GM12878 (cell line): ENCODE results near the gene ADAMTS19. TPM values are rescaled to one million over a fixed set of nuclear protein-coding genes. Genes with fewer than 3 reads are reported as not detected.

ENCODE experiments used
- ATAC-seq: fragments of 200-7000 bp; cut with Tn5 transposase; 3 replicates; pipeline ENCODE4 v1.9.1; 2020; ENCODE audit warnings: mild to moderate bottlenecking, moderate library complexity
- BruUV-seq: library from RNA; stranded (reverse); fragments of 400-500 nt; replicated peaks from 2 replicates; lab custom pipeline; 2021; lab: Mats Ljungman, UMichigan
- CTCF ChIA-PET: fragments of 300-600 bp; sonication (Branson Sonifier 250); formaldehyde crosslinking; extraction: SDS; loops from one replicate; lab custom pipeline; 2021; ENCODE audit warnings: inconsistent platforms; lab: Yijun Ruan, JAX
- POLR2A ChIA-PET: fragments of 350-600 bp; formaldehyde crosslinking; extraction: SDS; loops from one replicate; lab custom pipeline; 2021; ENCODE audit warnings: inconsistent platforms; lab: Charles Lee
- RAD21 ChIA-PET: fragments of 300-600 bp; sonication (Branson Sonifier 250); formaldehyde crosslinking; loops from one replicate; lab custom pipeline; 2023; ENCODE audit warnings: antibody characterized with exemption; ENCODE audit not compliant: unreplicated experiment; lab: Charles Lee
- SMC1A ChIA-PET: fragments of 300-600 bp; sonication (Branson Sonifier 250); formaldehyde crosslinking; loops from one replicate; lab custom pipeline; 2023; ENCODE audit not compliant: unreplicated experiment, uncharacterized antibody; lab: Charles Lee
- DNase-seq: peaks from one replicate; pipeline ENCODE4 v3.0.0-alpha.2; 2011; ENCODE audit warnings: low read depth, low spot score
- FAIRE-seq: peaks from 3 replicates; lab custom pipeline; 2011; peaks lifted over from hg19 to GRCh38; lab: Jason Lieb, UNC
- H2AFZ ChIP-seq: 2 replicates; pipeline ENCODE4 v1.6.0; 2011; ENCODE audit warnings: low read depth, low read length, control low read depth; ENCODE audit not compliant: control insufficient read depth
- H3K27ac ChIP-seq: 2 replicates; pipeline ENCODE4 v1.5.1; 2011; ENCODE audit warnings: control low read depth; ENCODE audit not compliant: control insufficient read depth, insufficient read depth
- H3K27me3 ChIP-seq, 2 experiments: replicated peaks in 1 of 2; 2 replicates each; pipeline versions ENCODE4 v1.6.0 to v1.6.1; 2011; ENCODE audit warnings: low read length in 1 of 2; ENCODE audit not compliant: control insufficient read depth in 2 of 2, insufficient read depth in 2 of 2
- H3K36me3 ChIP-seq, 2 experiments: 2 replicates each; pipeline ENCODE4 v1.5.1; 2011; ENCODE audit warnings: low read length in 1 of 2; ENCODE audit not compliant: control insufficient read depth in 2 of 2, insufficient read depth in 2 of 2
- H3K4me1 ChIP-seq: 2 replicates; pipeline ENCODE4 v1.6.1; 2011; ENCODE audit warnings: mild to moderate bottlenecking, low read length, moderate library complexity, mixed read lengths; ENCODE audit not compliant: control insufficient read depth, insufficient read depth
- H3K4me2 ChIP-seq: 2 replicates; pipeline ENCODE4 v1.6.0; 2011; ENCODE audit warnings: control low read depth; ENCODE audit not compliant: control insufficient read depth, insufficient read depth
- H3K4me3 ChIP-seq: fragments of 200-600 bp; sonication (generic); 2 replicates; pipeline ENCODE4 v1.5.1; 2016
- H3K79me2 ChIP-seq: 2 replicates; pipeline ENCODE4 v1.6.0; 2011; ENCODE audit warnings: low read length; ENCODE audit not compliant: control insufficient read depth, insufficient read depth
- H3K9ac ChIP-seq: 2 replicates; pipeline ENCODE4 v1.8.0; 2011; ENCODE audit warnings: low read length, control low read depth, mixed read lengths; ENCODE audit not compliant: control insufficient read depth, insufficient read depth
- H3K9me3 ChIP-seq: replicated peaks from 3 replicates; pipeline ENCODE4 v1.5.1; 2011; ENCODE audit warnings: mild to moderate bottlenecking, low read length; ENCODE audit not compliant: control insufficient read depth, insufficient read depth
- H4K20me1 ChIP-seq: 2 replicates; pipeline ENCODE4 v1.6.0; 2011; ENCODE audit not compliant: control insufficient read depth, insufficient read depth
- BCL11A ChIP-seq: IDR thresholded peaks from 2 replicates; pipeline ENCODE4 v1.6.1; 2011; ENCODE audit warnings: low read depth, low read length
- BCL3 ChIP-seq: IDR thresholded peaks from 2 replicates; pipeline ENCODE4 v1.6.1; 2011; ENCODE audit warnings: borderline replicate concordance, low read depth, mild to moderate bottlenecking, moderate library complexity, low read length; ENCODE audit not compliant: insufficient read depth, poor library complexity, severe bottlenecking
- CBFB ChIP-seq: IDR thresholded peaks from 2 replicates; pipeline ENCODE4 v1.6.1; 2016; ENCODE audit warnings: antibody characterized with exemption, low read depth
- HDAC6 ChIP-seq: fragments of 200-600 bp; sonication (generic); IDR thresholded peaks from one replicate; pipeline ENCODE4 v1.8.0; 2017; ENCODE audit warnings: antibody characterized with exemption; ENCODE audit not compliant: unreplicated experiment
- NR2C1 ChIP-seq: fragments of 450-650 bp; IDR thresholded peaks from 2 replicates; pipeline ENCODE4 v1.6.1; 2017; ENCODE audit warnings: antibody characterized with exemption, mild to moderate bottlenecking, moderate library complexity
- NRF1 ChIP-seq: conservative IDR thresholded peaks from 2 replicates; pipeline ENCODE4 v1.6.1; 2011; ENCODE audit warnings: mild to moderate bottlenecking, low read depth, low read length, improper control_type of control experiment
- PAX5 ChIP-seq: IDR thresholded peaks from 2 replicates; pipeline ENCODE4 v1.6.1; 2011; ENCODE audit warnings: low read depth, low read length, borderline replicate concordance
- POLR2AphosphoS2 ChIP-seq: IDR thresholded peaks from 2 replicates; pipeline ENCODE4 v1.6.1; 2011; ENCODE audit warnings: low read depth, mild to moderate bottlenecking, low read length, improper control_type of control experiment, moderate library complexity
- POU2F2 ChIP-seq: IDR thresholded peaks from 3 replicates; pipeline ENCODE4 v1.6.1; 2011; ENCODE audit warnings: low read depth, mild to moderate bottlenecking, low read length, borderline replicate concordance
- RELA ChIP-seq: fragments of 450-650 bp; IDR thresholded peaks from 2 replicates; pipeline ENCODE4 v1.8.0; 2014; ENCODE audit warnings: borderline replicate concordance; ENCODE audit not compliant: partially characterized antibody
- TAF1 ChIP-seq: IDR thresholded peaks from 2 replicates; pipeline ENCODE4 v1.6.1; 2011; ENCODE audit warnings: mild to moderate bottlenecking, low read depth, low read length, borderline replicate concordance
- TARDBP ChIP-seq: IDR thresholded peaks from 2 replicates; pipeline ENCODE4 v1.6.1; 2016; ENCODE audit warnings: borderline replicate concordance
- YY1 ChIP-seq: IDR thresholded peaks from 2 replicates; pipeline ENCODE4 v1.6.1; 2011; ENCODE audit warnings: low read depth, mild to moderate bottlenecking, low read length
- ZNF207 ChIP-seq: fragments of 450-650 bp; IDR thresholded peaks from 2 replicates; pipeline ENCODE4 v1.6.1; 2014; ENCODE audit warnings: antibody characterized with exemption, mild to moderate bottlenecking, borderline replicate concordance
- ZSCAN29 ChIP-seq: fragments of 450-650 bp; IDR thresholded peaks from 2 replicates; pipeline ENCODE4 v1.6.1; 2017; ENCODE audit warnings: mild to moderate bottlenecking, moderate library complexity
- whole genome bisulfite sequencing: methylation state at CpG from one replicate; pipeline ENCODE4 v1.1.6; 2016; ENCODE audit warnings: low lambda C conversion rate; ENCODE audit not compliant: insufficient replicate concordance, insufficient coverage; ENCODE audit errors: missing lambda C conversion rate; 5-methylcytosine and 5-hydroxymethylcytosine counted together
- in situ Hi-C: fragments of 300-500 bp; cut with MboI; formaldehyde crosslinking; loops from 9 replicates; pipeline ENCODE4 v1.14.3; 2018; ENCODE audit warnings: mixed read lengths
- intact Hi-C: fragments of 100-400 bp; cut with micrococcal nuclease; formaldehyde crosslinking; loops from one replicate; pipeline ENCODE4 v1.14.2; 2022; ENCODE audit not compliant: unreplicated experiment
- polyA plus RNA-seq, 11 experiments: library from polyadenylated mRNA; depleted of rRNA in 4 of 11; unstranded in 6 of 11; stranded (reverse) in 5 of 11; fragments of >200 nt; fragmentation: Nextera tagmentation in 4 of 11; fragmentation: Illumina TruSeq in 1 of 11; extraction: Ambion mirVana in 4 of 11; extraction: Trizol in 1 of 11; gene quantifications; 1 replicate in 1 of 11; 2 replicates in 10 of 11; pipeline versions ENCODE4 v1.2.1 to v1.2.3, GENCODE V29; 2011 to 2016; ENCODE audit warnings: inconsistent platforms in 2 of 11, missing spikeins in 2 of 11, low read depth in 1 of 11
- total RNA-seq, 4 experiments: library from RNA; depleted of rRNA in 3 of 4; stranded (reverse); fragments of >200 nt in 3 of 4; fragmentation: Illumina TruSeq in 1 of 4; extraction: Trizol in 1 of 4; gene quantifications; 2 replicates each; pipeline versions ENCODE4 v1.2.1 to v1.2.3, GENCODE V29; 2013 to 2021
- TF ChIP-seq, protein P1 (sequence below): IDR thresholded peaks from 2 replicates; pipeline ENCODE4 v1.6.1; 2012; ENCODE audit warnings: low read depth, low read length, improper control_type of control experiment

Gene ADAMTS19
- total and polyA plus RNA-seq, 10 of the 15 experiments (the other 5 are each of a cell fraction or from before 2014, with no cell fraction given) = not detected

- H2AFZ ChIP-seq = no peak overlapping the region
- WGBS = 0% methylated on average over 3 of the region's 3 CpGs
- no peaks in the 10 kb centered on the region for H3K27me3 ChIP-seq
- ChIA-PET SMC1A (no interaction called here), RAD21 (no interaction called here), CTCF (no interaction called here), POLR2A (no interaction called here)
- no peak for FAIRE-seq
- no peaks in the 10 kb centered on the region for H3K9me3 ChIP-seq
- no peaks in the 10 kb centered on the region for H3K36me3 ChIP-seq
- no peak overlapping the region for H3K4me2 ChIP-seq
- no TSS peak for BruUV-seq
- no peak overlapping the region for H3K27ac ChIP-seq
- H4K20me1 ChIP-seq = no peaks in the 10 kb centered on the region; the same call in 1 of the 2 replicates
- TF ChIP-seq ZNF207 (no peak), RELA (no peak), BCL3 (no peak), NR2C1 (no peak), BCL11A (no peak), TAF1 (no peak), POU2F2 (no peak), POLR2AphosphoS2 (no peak), CBFB (no peak), TARDBP (no peak), ZSCAN29 (no peak), NRF1 (no peak), PAX5 (no peak), YY1 (no peak), HDAC6 (no peak)
- TF ChIP-seq, protein P1, sequence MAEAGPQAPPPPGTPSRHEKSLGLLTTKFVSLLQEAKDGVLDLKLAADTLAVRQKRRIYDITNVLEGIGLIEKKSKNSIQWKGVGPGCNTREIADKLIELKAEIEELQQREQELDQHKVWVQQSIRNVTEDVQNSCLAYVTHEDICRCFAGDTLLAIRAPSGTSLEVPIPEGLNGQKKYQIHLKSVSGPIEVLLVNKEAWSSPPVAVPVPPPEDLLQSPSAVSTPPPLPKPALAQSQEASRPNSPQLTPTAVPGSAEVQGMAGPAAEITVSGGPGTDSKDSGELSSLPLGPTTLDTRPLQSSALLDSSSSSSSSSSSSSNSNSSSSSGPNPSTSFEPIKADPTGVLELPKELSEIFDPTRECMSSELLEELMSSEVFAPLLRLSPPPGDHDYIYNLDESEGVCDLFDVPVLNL = no peak
- no peak for DNase-seq
- no peaks in the 10 kb centered on the region for H3K79me2 ChIP-seq
- intact Hi-C loops (no loop called here), in situ Hi-C loops (no loop called here)
- H3K4me3 ChIP-seq = no peak overlapping the region
- ATAC-seq = no peak
- no peaks in the 10 kb centered on the region for H3K4me1 ChIP-seq
- H3K9ac ChIP-seq = no peak overlapping the region
Measured at GRCh38 chr5:129591508-129592160, 131.5 kb downstream of the ADAMTS19 start.
